Measurements from ENCODE around the gene ATG7.

DNA sequence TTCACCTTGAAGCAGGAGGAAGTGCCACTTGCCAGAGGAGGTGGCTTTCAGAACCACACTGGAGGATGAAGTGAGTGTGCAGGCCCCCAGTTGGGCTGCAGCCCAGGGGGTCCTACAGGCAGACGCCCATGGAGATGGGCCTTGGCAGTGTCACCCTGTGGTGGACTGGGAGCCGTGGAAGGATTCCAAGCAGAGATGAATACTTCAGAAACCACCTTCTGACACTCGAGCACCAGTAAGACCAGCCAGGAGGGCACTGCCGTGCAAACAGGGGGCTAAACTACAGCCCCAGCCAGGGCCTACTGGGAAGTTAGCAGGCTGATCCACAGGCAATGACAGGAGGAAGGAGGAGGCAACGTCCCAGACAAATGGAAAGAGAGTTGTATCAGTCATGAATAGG lies 316.1 kb downstream of the ATG7 start:
- TF ChIP-seq SUZ12 (IDR thresholded peaks at IDR 0.05; ENCODE audit: extremely low read depth, insufficient read depth, insufficient read length): no peak
- TF ChIP-seq YY1 (IDR thresholded peaks at IDR 0.05; ENCODE audit: insufficient read depth, insufficient read length): no peak
